Inferior parietal cortex (tissue), 1 donor: Measurements from ENCODE around the gene KLRB1.
"Not testable (repeated sequence)": the region's sequence is repeated elsewhere in the genome, so short reads cannot be mapped to it uniquely, and the experiment has no call there.

Experiments
- DNase-seq: peaks from one replicate; pipeline ENCODE4 v3.0.0-alpha.2; 2016; ENCODE audit errors: extremely low spot score

KLRB1 gene

DNA sequence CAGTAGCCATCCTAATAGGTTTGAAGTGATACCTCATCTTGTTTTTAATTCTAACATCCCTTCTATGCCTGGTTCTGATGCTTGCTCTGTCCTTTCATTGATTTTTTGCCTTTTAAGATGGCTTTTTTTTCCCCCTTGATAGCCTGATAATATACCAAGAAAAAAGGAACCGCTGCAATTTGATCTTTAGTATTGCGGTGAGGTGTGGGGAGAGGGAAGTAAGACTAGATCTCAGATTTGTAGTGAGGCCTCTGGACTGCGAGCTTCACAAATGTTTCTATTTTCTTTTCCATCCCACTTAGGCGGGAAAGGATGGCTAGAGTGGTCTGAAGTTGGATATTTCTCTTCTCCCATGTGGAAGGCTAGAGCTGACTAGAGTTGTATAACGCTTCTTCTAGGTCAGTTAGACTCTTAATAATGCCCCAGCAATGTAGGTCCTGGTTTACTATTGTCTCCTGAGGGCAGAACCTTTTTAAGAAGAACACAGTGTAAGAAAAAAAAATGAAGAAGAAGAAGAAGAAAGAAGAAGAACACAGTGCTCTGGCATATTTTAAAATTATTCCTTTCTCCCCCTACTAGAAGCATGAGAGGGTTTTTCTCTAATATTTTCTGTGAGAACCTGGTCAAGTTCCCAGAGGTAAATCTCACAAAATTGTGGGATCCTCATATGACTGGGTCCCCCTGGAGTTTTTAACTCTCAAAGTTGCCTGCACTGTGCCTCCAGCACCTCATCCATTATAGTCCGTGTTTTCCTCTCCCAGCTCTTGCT is 11.9 kb upstream of the KLRB1 start:
- DNase-seq, result no peak

- not testable (repeated sequence) for DNase-seq
Observed at GRCh38 chr12:9618906-9619305, 11.2 kb upstream of the KLRB1 start.

GRCh38 chr12:9617124-9617523 is 9.4 kb upstream of the KLRB1 start:
- DNase-seq, result no peak

DNA sequence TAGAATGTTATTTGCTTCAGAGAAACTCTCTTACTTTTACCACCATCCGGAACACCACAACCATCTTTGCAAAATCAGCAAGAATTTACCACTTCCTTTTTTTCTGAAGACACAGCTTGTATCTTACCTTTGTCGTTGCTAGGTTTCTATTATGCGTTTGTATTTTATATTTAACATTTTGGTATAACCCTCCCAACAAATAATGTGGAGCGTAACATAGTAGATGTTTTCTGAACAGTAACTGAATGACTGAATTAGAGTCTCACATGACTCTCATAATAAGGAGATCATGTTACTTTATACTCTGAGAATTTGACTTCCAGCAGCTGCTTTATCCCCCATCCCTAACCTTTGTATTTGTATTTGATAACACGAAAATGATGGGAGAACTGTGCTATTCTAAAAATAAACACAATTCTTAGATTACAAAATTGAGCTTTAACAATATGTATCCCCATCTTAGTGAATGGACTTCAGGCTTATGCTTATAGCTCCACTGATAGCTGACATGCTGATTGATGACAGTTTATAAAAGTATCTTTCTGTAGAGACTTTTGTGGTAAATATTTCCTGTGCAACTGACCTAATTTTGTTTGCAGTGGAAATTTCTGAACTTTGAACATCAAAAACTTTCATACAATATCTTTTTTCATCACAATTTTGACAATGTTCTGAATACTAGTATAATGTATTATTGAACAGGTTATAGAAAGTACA is 7.9 kb upstream of the KLRB1 start:
- no peak for DNase-seq

DNA sequence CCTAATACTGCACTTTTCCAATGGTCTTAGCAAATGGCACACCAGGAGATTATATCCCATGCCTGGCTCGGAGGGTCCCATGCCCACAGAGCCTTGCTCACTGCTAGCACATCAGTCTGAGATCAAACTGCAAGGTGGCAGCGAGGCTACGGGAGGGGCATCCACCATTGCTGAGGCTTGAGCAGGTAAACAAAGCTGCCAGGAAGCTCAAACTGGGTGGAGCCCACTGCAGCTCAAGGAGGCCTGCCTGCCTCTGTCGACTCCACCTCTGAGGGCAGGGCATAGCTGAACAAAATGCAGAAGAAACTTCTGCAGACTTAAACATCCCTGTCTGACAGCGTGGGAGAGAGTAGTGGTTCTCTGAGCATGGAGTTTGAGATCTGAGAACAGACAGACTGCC is 2.9 kb upstream of the KLRB1 start:
- not testable (repeated sequence) for DNase-seq

DNA sequence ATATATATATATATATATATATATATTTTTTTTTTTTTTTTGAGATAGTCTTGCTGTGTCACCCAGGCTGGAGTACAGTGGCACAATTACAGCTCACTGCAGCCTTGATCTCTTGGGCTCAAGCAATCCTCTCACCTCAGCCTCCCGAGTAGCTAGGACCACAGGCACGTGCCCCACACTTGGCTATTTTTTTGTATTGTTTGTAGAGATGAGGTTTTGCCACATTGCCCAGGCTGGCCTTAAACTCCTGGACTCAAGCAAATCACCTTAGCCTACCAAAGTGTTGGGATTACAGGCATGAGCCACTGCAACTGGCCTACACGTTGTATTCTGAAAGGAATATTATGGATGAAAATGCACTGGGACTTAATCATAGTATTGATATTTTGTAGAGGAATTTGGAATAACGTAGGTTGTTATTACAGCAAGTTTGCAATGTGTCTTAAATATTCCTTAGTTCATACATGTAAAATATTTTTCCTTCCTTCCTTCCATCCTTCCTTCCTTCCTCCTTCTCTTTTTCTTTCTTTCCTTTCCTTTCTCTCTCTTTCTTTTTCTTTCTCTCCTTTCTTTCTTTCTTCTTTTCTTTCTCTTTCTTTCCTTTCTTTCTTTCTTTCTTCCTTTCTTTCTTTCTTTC is 862 bp downstream of the KLRB1 start:
- no peak for DNase-seq

DNA sequence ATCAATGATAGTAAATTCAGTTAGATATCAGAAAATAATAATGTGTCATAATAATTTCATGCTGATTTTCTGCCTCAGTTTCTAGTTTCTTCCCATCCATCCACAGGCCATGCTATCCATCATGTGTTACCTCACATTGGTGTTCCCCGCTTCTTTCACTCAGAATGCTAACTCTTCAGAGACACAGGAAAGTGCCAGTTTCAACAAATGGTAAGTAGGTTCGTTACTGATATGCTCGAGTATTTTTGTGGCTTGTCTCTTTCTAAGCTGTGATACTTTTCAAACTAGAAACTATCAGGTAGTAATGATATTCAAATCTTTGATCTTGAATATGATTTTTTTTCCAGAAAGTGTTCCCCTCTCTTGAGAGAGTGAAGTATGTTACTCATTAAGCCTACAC is 1.5 kb downstream of the KLRB1 start:
- no peak for DNase-seq

- no peak for DNase-seq
Observed at GRCh38 chr12:9605483-9605882, 2.2 kb downstream of the KLRB1 start.

DNA sequence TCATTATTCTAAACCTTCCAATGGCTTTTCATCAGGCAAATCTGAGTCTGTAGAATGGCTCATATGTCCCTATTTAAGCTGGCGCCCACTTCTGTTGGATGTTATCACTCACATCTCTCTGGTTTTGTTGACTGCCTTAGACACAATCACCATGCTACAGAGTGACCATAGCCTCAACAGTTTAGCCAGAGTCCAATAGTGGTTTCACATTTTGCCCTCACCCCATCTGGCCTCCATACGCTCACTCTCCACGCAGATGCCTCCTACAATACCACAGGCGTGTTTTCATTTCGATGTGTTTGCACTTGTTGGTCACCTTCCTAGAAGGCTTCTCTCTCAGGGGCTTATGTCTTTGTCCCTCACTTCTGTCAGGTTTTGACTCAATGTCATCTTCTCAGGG is 3.4 kb downstream of the KLRB1 start:
- no peak for DNase-seq

DNA sequence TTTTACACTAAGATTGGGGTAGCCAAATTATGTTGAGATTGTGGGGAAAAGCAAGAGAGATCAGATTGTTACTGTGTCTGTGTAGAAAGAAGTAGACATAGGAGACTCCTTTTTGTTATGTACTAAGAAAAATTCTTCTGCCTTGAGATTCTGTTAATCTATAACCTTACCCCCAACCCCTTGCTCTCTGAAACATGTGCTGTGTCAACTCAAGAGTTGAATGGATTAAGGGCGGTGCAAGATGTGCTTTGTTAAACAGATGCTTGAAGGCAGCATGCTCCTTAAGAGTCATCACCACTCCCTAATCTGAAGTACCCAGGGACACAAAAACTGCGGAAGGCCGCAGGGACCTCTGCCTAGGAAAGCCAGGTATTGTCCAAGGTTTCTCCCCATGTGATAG is 7.3 kb downstream of the KLRB1 start:
- not testable (repeated sequence) for DNase-seq

- DNase-seq, result no peak
Observed at GRCh38 chr12:9598363-9598762, 9.4 kb downstream of the KLRB1 start.

- no peak for DNase-seq
Observed at GRCh38 chr12:9597365-9597764, 10.4 kb downstream of the KLRB1 start.

- DNase-seq, result no peak
Observed at GRCh38 chr12:9590441-9590840, 17.3 kb downstream of the KLRB1 start.

- no peak for DNase-seq
Observed at GRCh38 chr12:9588749-9589148, 19.0 kb downstream of the KLRB1 start.

- DNase-seq, result no peak
Observed at GRCh38 chr12:9587987-9588600, 19.6 kb downstream of the KLRB1 start.

DNA sequence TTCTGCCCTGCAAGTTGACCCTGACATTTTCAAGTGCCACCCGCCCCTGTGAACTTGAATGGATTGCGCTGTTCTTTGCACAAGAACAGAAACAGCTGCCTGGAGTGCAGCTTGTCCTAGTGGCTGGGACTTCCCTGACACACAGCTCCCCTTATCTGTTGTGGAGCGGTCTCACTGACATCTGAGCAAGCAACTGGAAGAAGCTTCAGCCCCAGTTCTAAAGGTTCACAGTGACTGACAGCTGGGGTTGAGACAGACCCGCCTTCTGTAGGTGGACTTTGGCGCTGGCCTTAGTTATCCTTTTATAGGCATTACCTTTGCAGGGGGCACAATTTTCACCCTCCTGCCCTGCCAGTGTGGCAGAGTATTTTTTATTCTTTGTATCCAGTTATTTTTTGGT is 30.0 kb downstream of the KLRB1 start:
- not testable (repeated sequence) for DNase-seq

DNA sequence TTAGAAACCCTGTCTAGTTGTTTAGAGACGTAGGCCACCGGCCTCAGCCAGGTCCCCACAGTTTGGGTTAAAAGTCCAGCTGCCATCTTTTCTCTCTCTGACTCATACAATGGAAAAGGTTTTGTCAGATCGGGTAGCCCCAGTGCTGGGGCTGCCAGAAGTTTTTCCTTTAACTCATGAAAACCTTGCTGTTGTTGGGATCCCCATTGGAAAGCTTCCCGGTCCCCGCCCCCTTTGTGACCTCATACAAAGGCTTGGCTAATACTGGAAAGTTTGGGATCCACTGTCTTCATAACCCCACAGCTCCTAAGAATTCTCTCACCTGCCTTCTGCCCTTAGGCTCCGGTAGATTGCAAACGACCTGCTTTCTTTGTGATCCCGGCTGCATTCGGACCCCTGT is 40.6 kb downstream of the KLRB1 start:
- not testable (repeated sequence) for DNase-seq

- not testable (repeated sequence) for DNase-seq
Observed at GRCh38 chr12:9566113-9566512, 41.6 kb downstream of the KLRB1 start.

DNA sequence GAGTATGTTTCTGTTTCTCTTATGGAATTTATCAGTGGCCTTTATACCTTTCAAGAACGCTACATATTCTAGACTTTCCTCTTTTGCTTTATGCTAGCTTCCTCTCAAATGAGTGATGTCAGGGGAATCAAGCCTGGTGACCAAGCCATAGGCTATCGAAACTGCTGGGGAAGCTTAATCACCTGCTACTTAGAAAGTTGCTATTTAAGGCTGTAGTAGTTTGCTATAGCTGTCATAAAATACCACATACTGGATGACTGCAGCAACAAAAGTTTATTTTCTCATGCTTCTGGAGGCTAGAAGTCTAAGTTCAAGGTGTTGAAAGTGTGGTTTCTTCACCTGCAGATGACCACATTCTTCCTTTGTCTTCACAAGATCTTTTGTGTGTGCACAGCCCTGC is 43.3 kb downstream of the KLRB1 start:
- DNase-seq, result not testable (repeated sequence)

DNA sequence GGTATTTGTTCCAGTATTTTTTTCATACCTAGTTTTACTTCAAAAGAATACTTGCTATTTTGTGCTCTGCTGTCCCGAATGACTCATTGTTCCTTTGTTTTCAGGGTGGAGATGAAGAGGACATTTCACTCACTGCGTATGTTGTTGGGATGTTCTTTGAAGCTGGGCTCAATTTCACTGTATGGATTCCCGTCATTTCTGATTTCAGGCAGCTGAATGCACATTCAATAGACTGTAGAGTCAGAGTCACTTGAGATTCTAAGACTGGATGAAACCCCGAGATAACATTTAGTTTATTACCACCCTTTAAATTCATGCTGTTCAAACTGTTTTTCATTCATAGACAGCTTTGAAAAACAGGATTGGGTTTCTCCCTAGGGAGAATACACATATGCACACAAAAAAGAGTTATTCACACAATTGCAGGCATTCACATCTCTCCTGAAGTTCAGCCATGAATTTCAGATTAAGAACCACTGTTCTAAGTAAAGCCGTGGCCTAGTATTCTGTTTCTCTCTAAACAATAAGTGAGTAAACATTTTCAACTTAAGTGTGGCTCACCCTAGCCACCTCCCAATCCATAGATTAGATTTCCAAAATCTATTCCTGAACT is 44.8 kb downstream of the KLRB1 start:
- DNase-seq, result not testable (repeated sequence)

DNA sequence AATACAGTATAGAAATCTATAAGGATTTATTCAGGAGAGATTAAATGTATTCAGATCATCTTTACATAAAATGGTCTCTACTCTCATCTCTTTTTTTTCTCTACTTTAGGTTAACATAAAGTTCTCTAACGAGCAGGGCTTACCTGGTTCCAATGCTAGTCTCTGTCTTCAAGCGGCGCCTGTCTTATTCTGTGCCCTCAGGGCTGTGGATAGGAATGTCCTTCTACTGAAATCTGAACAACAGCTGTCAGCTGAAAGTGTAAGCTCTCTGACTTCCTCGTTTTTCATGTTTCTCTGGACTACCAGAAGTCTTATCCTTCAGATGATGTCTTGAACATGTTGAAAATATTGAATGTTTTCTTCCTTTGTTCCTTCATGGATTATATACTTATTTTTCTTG is 62.2 kb downstream of the KLRB1 start:
- DNase-seq, result not testable (repeated sequence)
